Lung (tissue), 12 donors: ENCODE data around the gene SPRED2. TPM values are rescaled to one million over a fixed set of nuclear protein-coding genes. Genes with fewer than 3 reads are reported as not detected.

Source experiments
- ATAC-seq: fragments of 200-7000 bp; cut with Tn5 transposase; one replicate; pipeline ENCODE4 v1.9.1; 2020; ENCODE audit warnings: moderate number of reproducible peaks; ENCODE audit not compliant: insufficient read depth, low FRiP score
- DNase-seq, 3 donors: peaks; one replicate each; pipeline ENCODE4 v3.0.0-alpha.2; 2013 to 2017
- H3K27ac ChIP-seq, 2 donors: one replicate each; pipeline ENCODE4 v1.5.1; 2013; ENCODE audit warnings: mild to moderate bottlenecking in 2 of 2, moderate library complexity in 2 of 2, control low read depth in 1 of 2, inconsistent platforms in 1 of 2, low read depth in 1 of 2, low read length in 1 of 2
- H3K27me3 ChIP-seq, 3 donors: one replicate each; pipeline ENCODE4 v1.5.1; 2013; ENCODE audit warnings: low read length in 2 of 3; ENCODE audit not compliant: control insufficient read depth in 3 of 3, insufficient read depth in 3 of 3
- H3K36me3 ChIP-seq, 4 donors: one replicate each; pipeline ENCODE4 v1.5.1; 2013; ENCODE audit warnings: low read length in 4 of 4, mild to moderate bottlenecking in 1 of 4, moderate library complexity in 1 of 4; ENCODE audit not compliant: control insufficient read depth in 4 of 4, insufficient read depth in 4 of 4
- H3K4me1 ChIP-seq, 5 donors: one replicate each; pipeline ENCODE4 v1.5.1; 2013; ENCODE audit warnings: low read length in 5 of 5, mild to moderate bottlenecking in 2 of 5, moderate library complexity in 1 of 5; ENCODE audit not compliant: control insufficient read depth in 5 of 5, insufficient read depth in 5 of 5
- H3K4me3 ChIP-seq: one replicate; pipeline ENCODE4 v1.5.1; 2013; ENCODE audit warnings: mild to moderate bottlenecking, control low read depth, moderate library complexity
- H3K9ac ChIP-seq, 2 donors: one replicate each; pipeline ENCODE4 v1.5.1; 2013; ENCODE audit warnings: low read length in 2 of 2, control low read depth in 1 of 2; ENCODE audit not compliant: insufficient read depth in 1 of 2
- H3K9me3 ChIP-seq, 4 donors: one replicate each; pipeline ENCODE4 v1.5.1; 2013; ENCODE audit warnings: low read length in 3 of 4, mild to moderate bottlenecking in 1 of 4, moderate library complexity in 1 of 4; ENCODE audit not compliant: control insufficient read depth in 4 of 4, insufficient read depth in 3 of 4
- WGBS, 2 donors: extraction: QIAGEN DNeasy Blood & Tissue Kit; methylation state at CpG; one replicate each; pipeline ENCODE4 v1.1.7; 2013; 5-methylcytosine and 5-hydroxymethylcytosine counted together
- polyA plus RNA-seq, 2 donors: library from polyadenylated mRNA; stranded (reverse); fragments of 200-250 nt; gene quantifications; one replicate each; pipeline ENCODE4 v1.2.1, GENCODE V29; 2013
- total RNA-seq, 2 donors: library from RNA; depleted of rRNA in 1 of 2; stranded (reverse); fragments of >200 nt in 1 of 2; gene quantifications; one replicate each; pipeline ENCODE4 v1.2.1, GENCODE V29; 2014 to 2021
- TF ChIP-seq, protein P1 (sequence below): IDR thresholded peaks from 2 replicates; pipeline ENCODE4 v1.5.1; 2012; ENCODE audit warnings: mild to moderate bottlenecking; ENCODE audit errors: control extremely low read depth, extremely low read depth
- donor health status: control.
- donor health status: control.
- donor health status: Bipolar disorder and iron deficiency.
- donor health status: healthy.
- donor health status: DM: yes; HTN: yes; CAD: no.

The SPRED2 gene
- total and polyA plus RNA-seq, 4 donors: 11.7 to 36.4 (median 19.6) TPM

DNA sequence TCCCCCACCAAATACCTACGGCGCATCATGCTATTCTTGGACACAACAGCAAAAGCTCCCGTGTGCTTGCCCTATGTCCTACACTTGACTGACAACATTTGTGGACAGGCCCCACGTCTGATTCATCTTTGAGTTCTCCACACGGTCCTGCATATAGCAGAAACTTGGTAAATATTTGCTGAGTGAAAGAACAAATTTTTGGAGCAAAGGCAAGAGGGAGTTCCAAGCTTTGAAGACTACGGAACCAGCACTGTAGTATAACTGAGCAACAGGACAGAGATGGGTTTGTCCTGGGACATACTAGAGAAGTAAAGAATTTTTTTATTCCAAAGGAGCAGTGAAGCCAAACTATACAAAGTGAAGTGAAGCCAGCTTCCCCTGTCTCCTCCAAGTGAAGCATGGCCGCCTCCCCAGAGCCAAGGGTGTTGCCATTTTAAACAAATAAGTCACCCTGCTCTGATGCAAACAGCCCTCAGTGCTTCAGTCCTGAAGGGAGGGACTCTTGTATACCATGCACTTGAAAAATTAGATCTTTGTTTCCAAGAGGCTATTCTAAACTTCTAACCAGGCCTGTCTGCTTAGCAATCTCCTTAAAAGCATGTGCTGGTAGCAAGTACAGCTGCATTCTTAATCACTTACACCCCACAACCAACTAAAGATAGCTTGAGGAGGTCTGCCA lies 35.9 kb downstream of the SPRED2 start:
- peak; percentile 87 for ATAC-seq
- no peaks in the 10 kb centered on the region for H3K27me3 ChIP-seq
- H3K9me3 ChIP-seq: no peaks in the 10 kb centered on the region
- H3K27ac ChIP-seq: peak overlapping the region; percentile 9 to 33
- H3K36me3 ChIP-seq: no peaks in the 10 kb centered on the region
- no peak overlapping the region for H3K4me3 ChIP-seq
- no peak overlapping the region for H3K9ac ChIP-seq
- DNase-seq: peak in 2 of 3 donors; percentile 22 to 37
- TF ChIP-seq, protein P1, sequence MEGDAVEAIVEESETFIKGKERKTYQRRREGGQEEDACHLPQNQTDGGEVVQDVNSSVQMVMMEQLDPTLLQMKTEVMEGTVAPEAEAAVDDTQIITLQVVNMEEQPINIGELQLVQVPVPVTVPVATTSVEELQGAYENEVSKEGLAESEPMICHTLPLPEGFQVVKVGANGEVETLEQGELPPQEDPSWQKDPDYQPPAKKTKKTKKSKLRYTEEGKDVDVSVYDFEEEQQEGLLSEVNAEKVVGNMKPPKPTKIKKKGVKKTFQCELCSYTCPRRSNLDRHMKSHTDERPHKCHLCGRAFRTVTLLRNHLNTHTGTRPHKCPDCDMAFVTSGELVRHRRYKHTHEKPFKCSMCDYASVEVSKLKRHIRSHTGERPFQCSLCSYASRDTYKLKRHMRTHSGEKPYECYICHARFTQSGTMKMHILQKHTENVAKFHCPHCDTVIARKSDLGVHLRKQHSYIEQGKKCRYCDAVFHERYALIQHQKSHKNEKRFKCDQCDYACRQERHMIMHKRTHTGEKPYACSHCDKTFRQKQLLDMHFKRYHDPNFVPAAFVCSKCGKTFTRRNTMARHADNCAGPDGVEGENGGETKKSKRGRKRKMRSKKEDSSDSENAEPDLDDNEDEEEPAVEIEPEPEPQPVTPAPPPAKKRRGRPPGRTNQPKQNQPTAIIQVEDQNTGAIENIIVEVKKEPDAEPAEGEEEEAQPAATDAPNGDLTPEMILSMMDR: no peak
- 59 to 79% methylated on average over 7 of the region's 7 CpGs for WGBS, 2 donors
- peaks cover 7 to 15% (median 10%) of the 10 kb centered on the region in 5 donors for H3K4me1 ChIP-seq

DNA sequence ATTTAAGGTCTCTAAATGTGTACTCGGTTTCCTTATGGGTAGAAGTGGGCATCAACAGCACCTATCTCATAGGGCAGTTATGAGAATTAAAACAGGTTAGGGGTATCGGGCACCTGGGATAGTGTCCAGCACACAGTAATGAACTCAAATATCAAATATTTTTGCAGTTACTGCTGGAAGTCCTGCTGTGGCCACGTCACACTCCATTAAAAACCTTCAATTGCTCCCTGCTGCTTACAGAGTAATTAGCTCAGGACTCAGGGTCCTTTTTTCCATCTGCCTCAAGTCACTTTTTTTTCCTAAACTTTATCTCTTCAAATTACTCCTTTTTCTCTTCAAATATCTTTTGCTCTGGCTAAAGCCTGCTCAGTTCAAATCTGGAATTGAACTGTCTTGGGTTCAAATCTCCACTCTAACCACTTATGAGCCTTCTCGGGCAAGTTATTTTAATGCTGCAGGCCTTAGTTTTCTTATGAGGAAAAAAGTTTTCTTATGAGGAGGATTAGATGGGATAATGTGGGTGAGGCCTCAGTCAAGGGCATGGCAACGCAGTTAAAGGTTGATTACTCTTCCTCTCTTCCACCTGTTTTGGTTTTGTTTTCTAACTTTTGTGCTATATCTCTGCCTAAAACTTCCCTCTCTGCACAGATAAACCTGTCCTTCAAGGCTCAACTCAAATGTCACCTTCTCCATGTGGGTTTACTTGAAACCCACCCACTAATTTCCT lies 36.6 kb downstream of the SPRED2 start:
- TF ChIP-seq, protein P1: no peak
- no peak for ATAC-seq
- peaks cover 7 to 15% (median 10%) of the 10 kb centered on the region in 5 donors for H3K4me1 ChIP-seq
- no peaks in the 10 kb centered on the region for H3K9me3 ChIP-seq
- H3K27ac ChIP-seq: peak overlapping the region in 1 of 2 donors; percentile 33
- H3K27me3 ChIP-seq: no peaks in the 10 kb centered on the region
- no peak overlapping the region for H3K9ac ChIP-seq
- WGBS, 2 donors: 91 to 97% methylated on average over 5 of the region's 5 CpGs
- no peak for DNase-seq
- H3K4me3 ChIP-seq: no peak overlapping the region
- no peaks in the 10 kb centered on the region for H3K36me3 ChIP-seq

GRCh38 chr2:65393743-65394422 lies 38.5 kb downstream of the SPRED2 start:
- WGBS, 2 donors: 71 to 78% methylated on average over 3 of the region's 3 CpGs
- H3K4me1 ChIP-seq: peaks cover 7 to 18% (median 10%) of the 10 kb centered on the region in 5 donors
- TF ChIP-seq, protein P1: no peak

More at GRCh38 chr2:65393743-65394422, 38.5 kb downstream of the SPRED2 start:
- Histone ChIP-seq H3K27me3 (no peaks in the 10 kb centered on the region), H3K27ac (no peak overlapping the region), H3K36me3 (no peaks in the 10 kb centered on the region), H3K9me3 (no peaks in the 10 kb centered on the region), H3K9ac (no peak overlapping the region), H3K4me3 (no peak overlapping the region)
- DNase-seq (no peak), ATAC-seq (no peak)
